Urinary bladder (tissue), 4 donors: ENCODE measurements around the gene MYO3B. TPM values are rescaled to one million over a fixed set of nuclear protein-coding genes. Genes with fewer than 3 reads are reported as not detected.

ENCODE experiments used
- DNase-seq: peaks from one replicate; pipeline ENCODE4 v3.0.0-alpha.2; 2015; ENCODE audit errors: extremely low spot score
- H3K27ac ChIP-seq: one replicate; pipeline ENCODE4 v1.5.1; 2013; ENCODE audit warnings: low read depth, mild to moderate bottlenecking, moderate library complexity
- H3K36me3 ChIP-seq: one replicate; pipeline ENCODE4 v1.6.1; 2013; ENCODE audit warnings: mild to moderate bottlenecking, moderate library complexity; ENCODE audit not compliant: insufficient read depth
- H3K4me1 ChIP-seq: one replicate; pipeline ENCODE4 v1.6.1; 2013; ENCODE audit warnings: mild to moderate bottlenecking, moderate library complexity; ENCODE audit not compliant: insufficient read depth
- H3K4me3 ChIP-seq: one replicate; pipeline ENCODE4 v1.5.1; 2013; ENCODE audit warnings: low read depth, low read length
- WGBS: extraction: QIAGEN DNeasy Blood & Tissue Kit; methylation state at CpG from one replicate; pipeline ENCODE4 v1.1.7; 2013; 5-methylcytosine and 5-hydroxymethylcytosine counted together
- polyA plus RNA-seq: library from polyadenylated mRNA; stranded (reverse); fragments of 200-250 nt; gene quantifications from one replicate; pipeline ENCODE4 v1.2.3, GENCODE V29; 2013
- total RNA-seq: library from RNA; depleted of rRNA; stranded (reverse); fragments of >200 nt; gene quantifications from one replicate; pipeline ENCODE4 v1.2.3, GENCODE V29; 2014
- donor health status: healthy with polysubstance abuse.
- donor health status: healthy.

The MYO3B gene
- total and polyA plus RNA-seq, 2 donors, result 0.44 to 2.8 TPM

DNA sequence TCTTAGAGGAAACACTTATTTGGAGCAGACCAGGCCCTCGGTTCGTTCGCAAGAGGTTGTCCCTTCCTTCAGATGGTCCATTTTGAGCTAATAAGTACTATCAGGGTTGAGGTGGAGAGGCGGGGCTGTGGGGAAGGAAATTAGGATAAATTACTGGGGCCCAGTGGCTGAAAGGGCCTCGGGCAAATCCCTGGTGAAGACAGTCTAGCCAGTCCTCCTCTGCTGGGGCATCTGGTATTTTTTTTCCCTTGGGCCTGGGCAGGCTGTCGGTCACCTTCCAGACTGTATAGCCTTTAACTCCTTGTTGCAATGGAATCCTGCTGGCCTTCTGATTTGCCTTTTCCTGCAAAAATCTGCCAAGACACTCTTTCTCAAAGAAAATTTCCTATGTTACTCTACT is 1.7 kb upstream of the MYO3B start:
- Histone ChIP-seq H3K4me3 (no peak overlapping the region), H3K4me1 (no peaks in the 10 kb centered on the region), H3K36me3 (no peaks in the 10 kb centered on the region), H3K27ac (no peak overlapping the region)
- no peak for DNase-seq
- WGBS, result 68% methylated on average over 6 of the region's 6 CpGs

GRCh38 chr2:170180031-170180566 is 2.2 kb downstream of the MYO3B start:
- Histone ChIP-seq H3K36me3 (no peaks in the 10 kb centered on the region), H3K27ac (no peak overlapping the region), H3K4me3 (no peak overlapping the region), H3K4me1 (no peaks in the 10 kb centered on the region)
- WGBS, result 79% methylated on average over 3 of the region's 3 CpGs
- DNase-seq, result no peak

DNA sequence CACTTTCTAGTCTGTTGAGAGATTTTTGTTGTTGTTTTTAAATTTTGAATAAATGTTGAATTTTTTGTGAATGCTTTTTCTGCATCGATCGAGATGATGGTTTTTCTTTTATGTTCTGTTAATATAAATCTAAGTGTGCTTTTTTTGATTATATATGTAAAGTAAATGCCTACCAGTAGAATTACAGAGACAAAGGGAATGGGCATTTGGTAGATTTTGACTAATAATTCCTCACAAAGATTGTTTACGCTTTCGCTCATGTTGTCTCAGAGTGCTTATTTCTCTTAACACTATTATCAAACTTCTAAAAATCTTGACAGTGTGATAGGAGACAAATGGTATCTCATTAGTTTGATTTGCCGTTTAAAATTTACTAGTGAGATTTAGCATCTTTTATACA is 3.7 kb downstream of the MYO3B start:
- Histone ChIP-seq H3K4me3 (no peak overlapping the region), H3K36me3 (no peaks in the 10 kb centered on the region), H3K4me1 (no peaks in the 10 kb centered on the region), H3K27ac (no peak overlapping the region)
- DNase-seq, result no peak
- 88% methylated on average over 5 of the region's 5 CpGs for WGBS

- H3K4me3 ChIP-seq, result no peak overlapping the region
- H3K36me3 ChIP-seq, result no peaks in the 10 kb centered on the region
- no peak for DNase-seq
These were observed 7.4 kb downstream of the MYO3B start for GRCh38 chr2:170185319-170185718.

DNA sequence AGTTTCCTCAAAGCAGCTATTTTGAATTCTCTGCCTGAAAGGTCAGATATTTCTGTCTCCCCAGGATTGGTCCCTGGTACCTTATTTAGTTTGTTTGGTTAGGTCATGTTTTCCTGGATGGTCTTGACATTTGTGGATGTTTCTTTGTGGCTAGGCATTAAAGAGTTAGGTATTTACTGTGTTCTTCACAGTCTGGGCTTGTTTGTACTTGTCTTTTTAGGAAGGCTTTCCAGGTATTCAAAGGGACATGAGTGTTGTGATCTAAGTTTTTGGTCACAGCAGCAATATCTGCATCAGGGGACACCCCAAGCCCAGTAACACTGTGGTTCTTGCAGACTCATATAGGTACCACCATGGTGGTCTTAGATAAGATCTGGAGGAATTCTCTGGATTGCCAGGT is 11.8 kb downstream of the MYO3B start:
- Histone ChIP-seq H3K36me3 (no peaks in the 10 kb centered on the region), H3K4me1 (no peaks in the 10 kb centered on the region), H3K4me3 (no peak overlapping the region), H3K27ac (no peak overlapping the region)
- DNase-seq, result no peak

More at GRCh38 chr2:170185319-170185718, 7.4 kb downstream of the MYO3B start:
- no peaks in the 10 kb centered on the region for H3K4me1 ChIP-seq
- no peak overlapping the region for H3K27ac ChIP-seq

GRCh38 chr2:170190172-170190571 is 12.2 kb downstream of the MYO3B start:
- DNase-seq, result no peak
- Histone ChIP-seq H3K4me3 (no peak overlapping the region), H3K27ac (no peak overlapping the region), H3K4me1 (no peaks in the 10 kb centered on the region), H3K36me3 (no peaks in the 10 kb centered on the region)

DNA sequence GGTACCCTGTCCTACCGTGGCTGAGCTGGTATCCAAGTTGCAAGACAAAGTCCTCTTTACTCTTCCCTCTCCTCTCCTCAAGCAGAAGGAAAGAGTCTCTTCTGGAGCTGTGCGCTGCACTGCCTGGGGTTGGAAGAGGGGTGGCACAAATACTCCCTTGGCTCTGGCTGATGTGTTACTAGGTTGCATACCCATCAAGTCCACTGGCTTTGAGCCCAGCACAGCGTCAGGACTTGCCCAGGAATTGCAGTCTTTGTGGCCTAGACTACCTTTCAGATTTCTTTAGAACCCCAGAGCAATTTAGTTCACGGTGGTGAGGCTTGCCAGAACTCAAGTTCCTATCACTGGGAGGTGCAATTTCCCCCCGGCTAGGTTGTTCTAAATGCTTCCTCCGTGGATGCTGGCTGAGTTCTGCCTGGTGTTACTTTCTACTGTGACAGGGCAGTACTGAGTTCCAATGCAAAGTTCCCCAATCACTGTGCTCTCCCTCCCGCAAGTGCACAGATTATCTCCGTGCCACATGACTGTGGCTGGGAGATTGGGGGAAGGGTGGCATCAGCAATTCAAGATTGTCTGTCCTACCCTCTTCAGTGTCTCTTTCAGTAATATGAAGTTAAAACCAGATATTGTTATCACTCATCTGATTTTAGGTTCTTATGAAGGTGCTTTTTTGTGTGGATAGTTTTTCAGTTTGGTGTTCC is 13.4 kb downstream of the MYO3B start:
- Histone ChIP-seq H3K4me1 (no peaks in the 10 kb centered on the region), H3K4me3 (no peak overlapping the region), H3K36me3 (no peaks in the 10 kb centered on the region), H3K27ac (no peak overlapping the region)
- 87% methylated on average over 8 of the region's 8 CpGs for WGBS
- DNase-seq, result no peak

- Histone ChIP-seq H3K36me3 (no peaks in the 10 kb centered on the region), H3K4me3 (no peak overlapping the region), H3K27ac (no peak overlapping the region), H3K4me1 (no peaks in the 10 kb centered on the region)
- 88% methylated on average over 3 of the region's 3 CpGs for WGBS
- no peak for DNase-seq
These were observed 19.0 kb downstream of the MYO3B start for GRCh38 chr2:170196963-170197362.

- no peak for DNase-seq
- Histone ChIP-seq H3K27ac (no peak overlapping the region), H3K4me1 (no peaks in the 10 kb centered on the region), H3K4me3 (no peak overlapping the region), H3K36me3 (no peaks in the 10 kb centered on the region)
- WGBS, result 100% methylated on average over 1 of the region's 1 CpG
These were observed 23.3 kb downstream of the MYO3B start for GRCh38 chr2:170201275-170201674.

DNA sequence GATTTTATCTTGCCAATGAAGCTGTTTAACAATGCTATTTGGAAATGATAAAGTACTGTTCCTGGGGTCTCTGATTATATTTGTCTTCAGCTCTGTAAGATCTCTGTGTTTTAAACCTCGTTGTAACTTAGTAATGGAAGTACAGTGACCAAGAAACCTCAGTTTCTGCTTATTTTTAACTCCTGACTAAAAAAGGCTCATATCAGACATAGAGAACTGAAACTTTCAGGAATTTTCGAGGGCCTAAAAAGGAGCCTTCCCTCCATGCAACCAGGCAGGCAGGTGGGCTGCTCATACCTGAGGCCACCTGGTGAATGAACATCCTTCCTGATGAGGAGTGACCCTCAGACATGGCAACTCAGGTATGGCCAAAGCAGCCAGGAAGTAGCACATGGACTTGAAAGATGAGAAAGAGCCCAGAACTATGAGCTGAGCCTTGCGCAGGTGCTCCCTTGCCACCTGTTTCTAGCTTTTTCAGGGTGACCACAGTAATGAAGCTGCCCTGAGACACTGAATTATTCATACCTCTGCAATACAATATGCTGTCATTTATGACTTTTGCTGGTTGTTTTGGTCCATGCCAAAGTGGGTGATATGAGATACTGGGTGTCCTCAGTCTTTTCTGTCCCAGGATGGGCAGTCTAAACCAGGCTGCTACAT is 23.9 kb downstream of the MYO3B start:
- no peak for DNase-seq
- no peak overlapping the region for H3K4me3 ChIP-seq
- H3K4me1 ChIP-seq, result no peaks in the 10 kb centered on the region
- WGBS, result 86% methylated on average over 3 of the region's 3 CpGs
- H3K36me3 ChIP-seq, result no peaks in the 10 kb centered on the region
- no peak overlapping the region for H3K27ac ChIP-seq

DNA sequence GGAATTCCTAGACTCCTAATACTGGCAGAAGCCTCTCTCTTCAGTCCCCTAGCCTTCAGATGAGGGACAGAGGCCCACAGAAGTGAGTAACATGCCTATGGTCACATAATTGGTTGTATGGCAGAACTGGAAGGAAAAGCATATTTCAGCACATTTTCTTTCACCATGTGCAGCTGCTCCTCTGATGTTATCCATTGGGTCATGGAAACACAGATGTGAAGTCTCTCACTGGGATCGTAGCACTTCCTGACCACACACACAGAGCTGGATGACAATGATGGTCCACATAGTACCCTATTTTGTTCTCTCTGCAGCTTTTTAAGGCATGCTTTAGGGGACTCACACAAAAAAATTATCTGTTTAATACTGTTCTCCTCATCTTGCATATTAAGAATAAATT is 24.5 kb downstream of the MYO3B start:
- no peak for DNase-seq
- Histone ChIP-seq H3K27ac (no peak overlapping the region), H3K4me3 (no peak overlapping the region), H3K36me3 (no peaks in the 10 kb centered on the region), H3K4me1 (no peaks in the 10 kb centered on the region)
- WGBS, result 41% methylated on average over 1 of the region's 1 CpG

DNA sequence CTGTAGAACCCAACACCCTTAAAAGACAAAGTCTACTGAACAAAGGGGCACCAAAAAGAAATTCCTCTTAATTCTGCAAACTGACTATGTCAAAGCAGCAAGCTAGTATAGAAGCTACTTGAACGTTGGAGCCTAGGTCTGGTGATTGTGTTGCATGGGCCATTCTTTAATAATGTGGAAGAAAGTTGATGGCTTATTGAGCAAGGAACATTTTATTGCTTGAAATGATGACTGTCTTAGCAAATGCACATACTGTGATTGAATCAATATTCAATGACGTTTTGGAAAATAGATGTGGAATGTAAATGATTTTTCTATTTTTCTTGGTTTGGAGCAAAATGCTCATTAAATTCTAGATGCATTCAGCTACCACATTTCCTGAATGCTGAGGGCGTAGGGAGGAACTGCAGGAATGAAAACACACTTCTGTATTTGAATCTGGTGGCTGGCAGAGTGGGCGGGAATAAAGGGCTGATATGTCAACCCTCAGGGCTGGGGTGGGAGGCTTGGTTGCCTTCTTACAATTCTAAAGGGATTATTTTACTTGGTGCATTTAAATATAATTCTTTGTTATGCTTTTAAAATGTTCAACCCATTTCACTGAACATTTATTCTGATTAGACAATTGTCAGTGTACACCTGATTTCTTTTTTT is 26.5 kb downstream of the MYO3B start:
- H3K4me3 ChIP-seq, result no peak overlapping the region
- no peak overlapping the region for H3K27ac ChIP-seq
- H3K36me3 ChIP-seq, result no peaks in the 10 kb centered on the region
- DNase-seq, result no peak
- no peaks in the 10 kb centered on the region for H3K4me1 ChIP-seq
- 85% methylated on average over 4 of the region's 4 CpGs for WGBS

- DNase-seq, result no peak
- Histone ChIP-seq H3K27ac (no peak overlapping the region), H3K4me1 (no peaks in the 10 kb centered on the region), H3K4me3 (no peak overlapping the region), H3K36me3 (no peaks in the 10 kb centered on the region)
- WGBS, result 84% methylated on average over 1 of the region's 1 CpG
These were observed 28.3 kb downstream of the MYO3B start for GRCh38 chr2:170206246-170206645.

- H3K36me3 ChIP-seq, result no peaks in the 10 kb centered on the region
- H3K4me3 ChIP-seq, result no peak overlapping the region
- WGBS, result 93% methylated on average over 3 of the region's 3 CpGs
- H3K27ac ChIP-seq, result no peak overlapping the region
- no peaks in the 10 kb centered on the region for H3K4me1 ChIP-seq
- DNase-seq, result no peak
These were observed 29.0 kb downstream of the MYO3B start for GRCh38 chr2:170206805-170207407.
